HG02981 (cell line): ENCODE data around the gene KCNQ2.

Source experiments
- ATAC-seq: cut with Tn5 transposase; IDR thresholded peaks from one replicate; pipeline ENCODE4 v1.9.1; 2021; ENCODE audit warnings: mild to moderate bottlenecking, moderate library complexity; ENCODE audit not compliant: unreplicated experiment

Gene KCNQ2

DNA sequence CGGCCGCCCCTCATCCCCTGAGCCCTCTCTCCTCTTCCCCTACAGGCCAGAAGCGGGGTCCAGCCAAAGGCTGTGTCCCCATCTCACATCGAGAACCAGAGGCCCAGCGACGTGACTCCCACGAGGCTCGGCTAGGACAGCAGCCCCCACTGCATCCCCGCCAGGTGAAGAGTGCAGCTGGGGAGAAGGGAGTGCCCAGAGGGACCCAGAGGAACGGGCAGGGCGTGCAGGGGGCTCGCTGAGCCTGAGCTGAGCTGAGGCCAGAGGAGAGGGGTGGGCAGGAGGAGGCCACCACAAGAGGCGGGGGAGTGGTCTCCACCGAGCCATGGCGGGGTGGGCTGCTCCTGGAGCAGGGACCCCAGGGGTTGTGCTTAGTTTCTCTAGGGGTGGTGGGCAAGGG lies 32.6 kb downstream of the KCNQ2 start:
- ATAC-seq = no peak

- ATAC-seq = no peak
Observed at GRCh38 chr20:63438121-63438520, 34.3 kb downstream of the KCNQ2 start.

GRCh38 chr20:63435552-63435951 lies 36.9 kb downstream of the KCNQ2 start:
- no peak for ATAC-seq

DNA sequence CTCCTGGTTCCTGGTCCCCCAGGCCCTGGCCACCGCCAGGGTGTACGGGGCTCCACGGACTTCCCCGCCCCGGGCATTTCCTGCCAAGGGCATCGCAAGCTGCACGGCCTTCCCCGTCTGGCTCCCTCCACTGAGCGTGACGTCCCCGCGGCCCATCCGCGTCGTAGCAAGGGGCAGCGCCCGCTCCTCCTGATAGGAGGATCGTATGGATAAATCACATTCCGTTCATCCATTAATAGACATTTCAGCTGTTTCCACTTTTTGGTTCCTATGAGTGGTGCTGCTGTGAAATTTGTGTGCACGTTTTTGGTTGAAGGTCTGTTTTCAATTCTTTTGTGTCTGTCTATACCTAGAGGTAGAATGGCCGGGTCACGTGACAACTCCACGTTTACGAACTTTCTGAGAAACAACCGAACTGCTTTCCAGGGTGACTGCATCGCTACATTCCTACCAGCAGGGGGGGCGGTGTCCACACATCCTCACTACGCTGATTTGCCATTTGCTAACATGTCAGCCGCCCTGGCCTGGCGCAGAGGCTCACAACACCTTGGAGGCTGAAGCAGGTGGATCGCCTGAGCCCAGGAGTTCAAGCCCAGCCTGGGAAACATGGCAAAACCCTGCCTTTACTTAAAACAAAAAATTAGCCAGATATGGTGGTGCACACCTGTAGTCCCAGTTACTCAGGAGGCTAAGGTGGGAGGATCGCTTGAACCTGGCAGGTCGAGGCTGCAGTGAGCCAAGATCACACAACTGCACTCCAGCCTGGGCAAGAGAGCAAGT lies 37.7 kb downstream of the KCNQ2 start:
- no peak for ATAC-seq

DNA sequence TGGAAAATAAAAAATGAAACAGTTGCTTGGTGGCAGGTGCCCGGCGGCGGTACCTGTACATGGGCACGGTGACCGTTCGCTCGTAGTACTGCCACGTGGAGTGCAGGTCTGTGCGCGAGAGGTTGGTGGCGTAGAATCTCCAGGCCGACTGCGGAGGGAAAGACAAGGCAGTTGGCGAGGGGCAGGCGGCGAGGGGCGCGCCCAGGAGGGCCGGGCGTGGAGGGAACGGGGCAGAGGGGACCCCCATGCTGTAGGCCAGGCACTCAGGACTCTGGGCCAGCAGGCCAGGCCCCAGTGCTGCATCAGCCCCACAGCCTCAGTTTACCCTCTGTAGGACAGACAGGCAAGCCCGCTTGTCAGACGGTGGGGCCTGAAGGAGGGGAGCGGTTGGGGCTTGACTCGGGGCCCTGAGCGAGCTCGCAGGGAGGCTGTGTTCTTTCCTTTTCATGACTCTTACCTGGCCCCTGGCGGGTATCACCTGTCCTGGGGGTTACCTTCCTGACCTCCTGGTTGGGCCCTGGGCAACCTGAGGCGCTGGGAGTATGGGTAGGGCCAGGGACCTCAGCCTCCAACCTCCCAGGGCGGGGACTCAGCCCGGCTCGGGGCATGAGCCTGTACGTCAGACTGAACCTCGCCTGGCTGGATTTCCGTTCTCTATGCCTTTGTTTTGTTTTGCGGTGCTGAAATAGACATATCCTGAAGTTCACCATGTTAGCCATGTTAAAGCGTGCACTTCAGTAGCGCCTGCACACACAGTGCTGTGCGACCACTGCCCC lies 38.5 kb downstream of the KCNQ2 start:
- no peak for ATAC-seq

DNA sequence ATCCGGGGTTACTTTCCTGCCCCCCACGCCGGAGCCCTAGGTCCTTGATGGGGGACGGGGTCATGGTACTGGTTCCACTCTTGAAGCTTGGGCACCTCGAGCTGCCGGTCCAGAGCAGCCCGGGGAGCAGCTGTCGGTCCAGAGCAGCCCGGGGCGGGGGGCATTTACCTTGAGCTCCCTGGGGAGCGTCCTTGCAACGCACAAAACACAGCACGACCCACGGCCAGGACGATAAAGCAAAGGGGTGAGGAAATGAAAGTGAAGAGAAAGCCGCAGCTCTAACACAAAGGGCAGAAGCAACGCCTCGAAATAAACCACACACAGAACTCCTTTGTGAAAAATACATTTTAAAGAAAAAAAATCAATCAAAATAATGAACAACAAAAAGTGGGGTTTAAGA lies 39.1 kb downstream of the KCNQ2 start:
- ATAC-seq = no peak

GRCh38 chr20:63432577-63433325 lies 39.7 kb downstream of the KCNQ2 start:
- ATAC-seq = no peak

- no peak for ATAC-seq
Observed at GRCh38 chr20:63431944-63432343, 40.5 kb downstream of the KCNQ2 start.

GRCh38 chr20:63430891-63431290 lies 41.6 kb downstream of the KCNQ2 start:
- ATAC-seq = no peak

DNA sequence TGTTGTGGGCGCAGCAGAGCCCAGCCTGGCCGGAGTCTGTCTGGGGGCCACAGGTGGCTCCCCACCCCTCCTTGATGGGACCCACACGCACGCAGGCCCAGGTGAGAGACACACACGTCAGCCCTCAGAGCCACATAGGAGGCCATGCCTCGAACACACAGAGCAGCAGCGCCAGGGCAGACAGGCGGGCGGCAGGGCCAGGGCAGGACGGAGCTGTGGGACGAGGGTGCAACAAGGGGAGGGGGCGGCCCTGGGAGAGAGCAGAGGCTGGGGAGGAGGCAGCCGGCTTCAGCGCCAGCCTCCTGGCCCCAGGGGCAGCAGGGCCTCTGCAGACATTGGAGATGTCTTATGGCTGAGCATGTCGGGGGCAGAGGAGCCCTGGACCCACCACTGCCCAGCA lies 42.5 kb downstream of the KCNQ2 start:
- no peak for ATAC-seq

- ATAC-seq = no peak
Observed at GRCh38 chr20:63428906-63429575, 43.4 kb downstream of the KCNQ2 start.

DNA sequence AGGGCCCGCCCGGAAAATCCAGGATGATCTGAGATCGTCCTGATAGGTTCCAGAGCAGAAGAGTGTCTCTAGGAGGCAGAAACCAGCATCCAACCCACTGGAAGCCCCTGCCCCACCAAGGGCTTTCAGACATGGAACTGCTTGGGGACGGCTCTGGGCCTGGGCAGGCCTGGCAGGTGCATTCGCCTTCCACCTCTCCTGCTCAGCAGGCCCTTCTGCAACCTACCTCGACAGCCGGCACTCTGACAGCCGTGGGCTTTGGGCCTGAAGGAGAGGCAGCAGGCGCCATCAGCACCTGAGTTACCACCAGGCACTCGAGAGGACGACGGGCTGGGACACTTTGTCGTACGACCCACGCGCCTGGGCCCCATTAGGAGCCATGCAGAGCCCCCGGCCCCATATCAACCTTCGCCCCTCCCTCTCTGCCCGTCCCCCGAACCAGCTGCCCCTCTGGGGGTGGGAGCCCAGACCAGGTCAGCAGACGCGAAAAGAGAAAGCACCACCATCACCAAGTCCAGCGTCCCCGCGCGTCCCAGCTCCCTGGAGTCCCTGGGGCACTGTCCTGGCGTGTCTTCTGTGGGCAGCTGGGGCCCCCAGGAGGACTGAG lies 44.6 kb downstream of the KCNQ2 start:
- ATAC-seq = no peak

GRCh38 chr20:63427206-63427605 lies 45.2 kb downstream of the KCNQ2 start:
- no peak for ATAC-seq

GRCh38 chr20:63425846-63426485 lies 46.5 kb downstream of the KCNQ2 start:
- ATAC-seq = no peak

DNA sequence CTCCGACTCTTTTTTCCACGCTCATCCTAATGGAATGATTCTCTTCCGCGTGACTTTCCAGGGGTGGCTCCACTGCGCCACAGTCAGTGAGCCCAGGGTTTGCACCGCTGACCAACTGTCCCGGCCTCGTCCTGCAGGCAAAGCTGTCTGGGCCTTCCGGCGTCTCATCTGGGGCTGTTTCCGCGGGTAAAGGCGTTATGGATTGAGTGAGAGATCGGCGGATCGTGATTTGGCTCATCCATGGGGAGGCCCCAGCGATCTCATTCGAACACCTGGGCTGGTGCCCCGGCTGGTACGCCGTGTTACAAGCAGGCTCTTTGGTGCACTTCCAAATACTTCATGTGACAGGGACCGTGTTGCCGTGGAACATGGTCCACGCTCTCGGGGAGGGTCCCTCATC lies 47.8 kb downstream of the KCNQ2 start:
- ATAC-seq = no peak

DNA sequence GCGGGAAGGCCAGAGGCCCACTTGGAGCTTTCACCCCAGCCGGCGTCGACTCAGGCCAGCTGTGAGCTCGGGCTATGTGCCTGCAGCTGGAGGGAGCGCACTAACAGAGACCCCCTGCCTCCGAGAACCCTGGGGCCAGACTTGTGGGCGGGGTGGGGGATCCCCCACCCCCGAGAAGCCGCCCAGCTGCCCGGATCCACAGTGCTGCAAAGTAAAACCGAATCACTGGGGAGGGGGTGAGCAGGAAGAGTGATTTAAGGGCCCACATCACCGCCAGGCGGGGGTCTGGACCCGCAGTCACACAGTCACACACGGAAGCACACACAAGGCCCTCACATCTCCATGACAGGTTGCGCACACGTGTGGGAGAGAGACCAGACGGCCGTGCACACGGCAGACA lies 48.7 kb downstream of the KCNQ2 start:
- no peak for ATAC-seq

DNA sequence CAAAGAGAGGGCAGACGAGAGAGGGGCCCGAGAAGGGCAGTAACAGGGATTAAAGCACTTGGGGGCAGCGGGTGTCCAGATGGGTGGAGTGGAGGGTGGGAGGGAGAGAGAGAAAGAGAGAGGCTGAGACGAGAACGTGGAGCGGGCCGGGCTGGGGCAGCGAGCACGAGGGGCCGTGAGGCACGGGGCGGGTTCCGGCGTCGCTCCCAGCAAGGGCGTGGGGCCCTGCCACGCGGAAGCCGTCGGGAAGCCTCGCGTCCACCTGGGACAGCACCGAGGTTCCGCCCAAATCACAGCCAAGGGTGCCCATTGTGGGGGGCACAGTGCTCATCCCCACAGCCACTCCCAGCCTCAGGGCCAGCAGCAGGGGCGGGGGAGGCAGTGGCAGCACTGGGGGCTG lies 49.8 kb downstream of the KCNQ2 start:
- no peak for ATAC-seq

DNA sequence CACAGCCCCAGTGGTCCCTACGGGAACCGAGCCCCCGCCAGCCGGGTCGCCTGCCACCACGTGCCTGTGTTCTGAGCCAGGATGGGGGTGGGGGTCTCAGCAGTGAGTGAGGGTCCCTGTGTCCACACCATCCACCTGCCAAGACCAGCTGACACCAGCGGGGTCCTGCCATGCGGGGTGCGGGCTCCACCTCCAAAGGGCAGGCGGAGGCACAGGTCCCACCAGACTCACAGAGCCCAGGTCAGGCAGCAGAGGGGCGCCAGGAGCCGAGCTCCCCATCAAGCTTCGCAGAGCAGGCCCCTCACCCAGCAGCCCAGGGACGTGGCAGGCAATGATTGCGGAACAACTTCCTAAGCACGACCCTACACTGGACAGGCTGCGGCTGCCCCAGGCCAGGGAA lies 50.5 kb downstream of the KCNQ2 start:
- no peak for ATAC-seq

- ATAC-seq = no peak
Observed at GRCh38 chr20:63421094-63421692, 51.3 kb downstream of the KCNQ2 start.
